GM18867 (cell line): ENCODE results near the gene POLR1A.

Source experiments
- ATAC-seq: cut with Tn5 transposase; IDR thresholded peaks from one replicate; pipeline ENCODE4 v1.9.1; 2021; ENCODE audit warnings: mild to moderate bottlenecking, moderate library complexity; ENCODE audit not compliant: unreplicated experiment

Gene POLR1A

DNA sequence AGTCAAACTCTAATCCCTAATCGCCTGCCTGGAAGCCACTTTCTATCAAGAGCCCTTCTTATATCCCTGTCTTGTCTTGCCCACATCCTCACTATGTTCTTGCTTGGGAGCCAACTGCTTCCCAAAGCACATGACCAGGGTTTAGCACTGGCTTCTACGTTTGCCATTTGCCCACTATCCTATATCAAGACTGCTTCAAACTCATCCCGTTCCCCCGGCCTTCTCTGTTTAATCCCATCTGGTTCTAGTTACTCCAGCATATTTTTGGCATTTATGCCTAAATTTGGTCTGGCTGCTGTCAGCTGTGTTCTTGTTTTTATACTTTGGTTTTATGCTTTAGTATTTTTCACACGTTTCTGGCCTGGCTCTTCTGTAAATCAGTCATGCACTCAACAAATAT is 40.2 kb downstream of the POLR1A start:
- ATAC-seq: no peak

GRCh38 chr2:86064006-86064405 is 41.7 kb downstream of the POLR1A start:
- ATAC-seq: no peak

- ATAC-seq: no peak
Measured at GRCh38 chr2:86062043-86062442, 43.6 kb downstream of the POLR1A start.

DNA sequence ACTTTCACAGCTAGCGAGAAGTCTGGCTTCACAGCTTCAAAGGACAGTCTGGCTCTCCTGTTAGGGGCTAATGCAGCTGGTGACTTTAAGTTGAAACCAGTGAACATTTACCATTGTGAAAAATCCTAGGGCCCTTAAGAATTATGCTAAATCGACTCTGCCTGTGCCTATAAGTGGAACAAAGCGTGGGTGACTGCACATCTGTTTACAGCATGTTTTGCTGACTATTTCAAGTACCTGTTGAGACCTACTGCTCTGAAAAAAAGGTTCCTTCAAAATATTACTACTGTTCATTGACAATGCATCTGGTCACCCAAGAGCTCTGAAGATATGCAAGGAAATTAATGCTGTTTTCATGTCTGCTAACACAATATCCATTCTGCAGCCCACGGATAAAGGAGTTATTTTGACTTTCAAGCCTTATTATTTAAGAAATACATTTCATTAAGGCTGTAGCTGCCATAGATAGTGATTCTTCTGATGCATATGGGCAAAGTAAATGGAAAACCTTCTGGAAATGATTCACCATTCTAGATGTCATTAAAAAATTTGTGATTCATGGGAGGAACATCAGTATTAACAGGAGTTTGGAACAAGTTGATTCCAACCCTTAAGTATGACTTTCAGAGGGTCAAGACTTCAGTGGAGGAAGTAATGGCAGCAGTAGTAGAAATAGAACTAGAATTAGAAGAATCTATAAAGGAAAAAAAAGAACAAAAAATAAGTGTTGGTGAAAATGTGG is 48.9 kb downstream of the POLR1A start:
- ATAC-seq: no peak

- no peak for ATAC-seq
Measured at GRCh38 chr2:86055314-86055713, 50.4 kb downstream of the POLR1A start.

- ATAC-seq: no peak
Measured at GRCh38 chr2:86054535-86055082, 51.1 kb downstream of the POLR1A start.

- ATAC-seq: no peak
Measured at GRCh38 chr2:86053166-86053565, 52.5 kb downstream of the POLR1A start.

GRCh38 chr2:86052676-86053075 is 53.0 kb downstream of the POLR1A start:
- ATAC-seq: no peak

GRCh38 chr2:86052265-86052664 is 53.4 kb downstream of the POLR1A start:
- ATAC-seq: no peak

DNA sequence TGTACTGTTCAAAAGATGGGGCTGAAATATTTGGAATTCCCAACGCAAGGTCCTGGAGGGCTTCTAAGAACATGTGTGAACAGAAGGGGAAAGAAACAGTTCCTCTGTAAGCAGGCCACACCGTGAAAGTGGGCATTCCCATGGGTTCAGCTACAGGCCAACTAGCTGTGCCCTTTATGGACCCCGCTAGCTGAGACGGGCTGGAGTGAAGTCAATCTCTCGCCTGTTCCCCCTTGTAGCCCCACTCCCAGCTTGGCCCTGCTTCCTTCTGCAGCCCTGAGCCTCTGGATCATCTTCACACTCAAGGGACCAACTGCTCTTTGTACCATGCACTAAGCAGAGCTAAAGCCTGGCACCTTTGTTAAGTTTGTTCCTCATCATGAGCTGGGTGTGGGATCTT is 55.4 kb downstream of the POLR1A start:
- ATAC-seq: no peak

DNA sequence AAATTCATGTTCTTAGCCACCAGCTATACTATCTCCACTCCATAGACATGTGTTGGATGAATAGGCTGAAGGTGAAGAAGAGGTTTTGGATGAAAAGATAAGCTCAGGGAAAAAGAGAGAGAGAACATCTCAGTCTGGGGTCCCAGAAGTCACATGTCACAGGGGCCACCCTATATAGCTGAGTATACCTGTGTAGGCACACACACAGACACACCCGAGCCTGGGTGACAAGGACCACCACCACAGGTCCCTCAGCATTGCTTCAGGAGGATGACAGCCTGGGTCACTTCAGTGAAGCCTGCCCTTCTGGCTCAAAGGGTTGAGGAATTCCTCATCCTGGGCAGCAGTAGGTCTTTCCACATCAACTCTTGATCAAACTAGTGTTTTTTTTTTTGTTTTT is 56.2 kb downstream of the POLR1A start:
- ATAC-seq: no peak

DNA sequence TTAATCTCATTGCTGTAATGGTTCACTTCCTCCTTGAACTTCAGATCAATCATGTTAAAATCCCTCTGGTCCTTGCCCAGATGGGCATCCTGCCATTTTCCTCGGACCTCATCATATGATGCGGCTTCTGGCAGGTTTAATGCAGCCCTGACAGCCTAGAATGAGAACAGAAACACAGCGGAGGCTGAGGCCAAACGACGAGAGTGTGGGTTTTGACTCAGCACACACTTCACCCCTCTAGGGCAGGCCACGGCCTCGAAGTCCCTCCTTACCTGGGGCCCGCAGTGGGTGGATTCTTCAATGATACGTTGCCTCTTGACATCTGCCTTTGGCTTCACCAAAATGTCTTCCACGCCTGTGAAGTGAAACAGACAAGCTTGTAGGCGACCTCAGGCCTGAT is 56.8 kb downstream of the POLR1A start:
- no peak for ATAC-seq

- no peak for ATAC-seq
Measured at GRCh38 chr2:86048383-86048701, 57.3 kb downstream of the POLR1A start.

- ATAC-seq: no peak
Measured at GRCh38 chr2:86047575-86048382, 57.9 kb downstream of the POLR1A start.

DNA sequence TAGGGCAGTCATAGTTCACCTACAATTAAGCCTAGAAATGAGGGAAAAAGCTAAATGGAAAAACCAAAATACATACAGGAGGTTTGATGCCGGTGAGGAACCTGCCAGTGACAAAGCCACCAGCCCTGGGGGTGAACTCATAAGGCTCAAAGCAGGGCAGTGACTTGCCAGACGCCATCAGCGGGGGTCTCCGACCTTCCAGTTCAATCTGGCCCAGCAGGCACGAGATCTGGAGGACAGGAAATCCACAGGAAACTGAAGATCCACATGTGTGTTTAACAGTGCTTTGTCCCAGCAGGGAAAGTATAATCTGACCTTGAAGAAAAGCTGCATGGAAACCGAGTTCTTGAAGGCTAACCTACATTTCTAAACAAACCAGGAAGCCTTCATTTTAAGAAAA is 60.1 kb downstream of the POLR1A start:
- no peak for ATAC-seq

DNA sequence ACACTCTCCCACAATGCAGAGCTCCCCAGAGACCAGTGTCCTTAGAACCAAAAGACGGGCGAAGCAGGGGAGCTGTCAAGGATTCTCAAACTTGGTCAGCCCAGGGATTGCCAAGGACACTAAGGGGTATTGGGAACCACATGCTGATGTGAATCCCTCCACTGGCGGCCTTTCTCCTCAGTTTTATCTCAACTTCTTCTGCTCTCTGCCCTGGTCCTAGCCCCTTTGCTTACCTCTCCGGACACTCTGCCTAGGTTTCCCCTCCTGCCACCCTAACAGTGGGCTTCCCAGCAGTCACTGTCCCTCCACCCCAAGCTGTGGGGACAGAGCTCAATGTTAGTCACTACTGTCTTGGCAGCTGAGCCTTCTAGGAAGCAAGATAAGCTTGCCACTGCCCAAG is 61.1 kb downstream of the POLR1A start:
- no peak for ATAC-seq

- ATAC-seq: no peak
Measured at GRCh38 chr2:86044045-86044444, 61.6 kb downstream of the POLR1A start.

DNA sequence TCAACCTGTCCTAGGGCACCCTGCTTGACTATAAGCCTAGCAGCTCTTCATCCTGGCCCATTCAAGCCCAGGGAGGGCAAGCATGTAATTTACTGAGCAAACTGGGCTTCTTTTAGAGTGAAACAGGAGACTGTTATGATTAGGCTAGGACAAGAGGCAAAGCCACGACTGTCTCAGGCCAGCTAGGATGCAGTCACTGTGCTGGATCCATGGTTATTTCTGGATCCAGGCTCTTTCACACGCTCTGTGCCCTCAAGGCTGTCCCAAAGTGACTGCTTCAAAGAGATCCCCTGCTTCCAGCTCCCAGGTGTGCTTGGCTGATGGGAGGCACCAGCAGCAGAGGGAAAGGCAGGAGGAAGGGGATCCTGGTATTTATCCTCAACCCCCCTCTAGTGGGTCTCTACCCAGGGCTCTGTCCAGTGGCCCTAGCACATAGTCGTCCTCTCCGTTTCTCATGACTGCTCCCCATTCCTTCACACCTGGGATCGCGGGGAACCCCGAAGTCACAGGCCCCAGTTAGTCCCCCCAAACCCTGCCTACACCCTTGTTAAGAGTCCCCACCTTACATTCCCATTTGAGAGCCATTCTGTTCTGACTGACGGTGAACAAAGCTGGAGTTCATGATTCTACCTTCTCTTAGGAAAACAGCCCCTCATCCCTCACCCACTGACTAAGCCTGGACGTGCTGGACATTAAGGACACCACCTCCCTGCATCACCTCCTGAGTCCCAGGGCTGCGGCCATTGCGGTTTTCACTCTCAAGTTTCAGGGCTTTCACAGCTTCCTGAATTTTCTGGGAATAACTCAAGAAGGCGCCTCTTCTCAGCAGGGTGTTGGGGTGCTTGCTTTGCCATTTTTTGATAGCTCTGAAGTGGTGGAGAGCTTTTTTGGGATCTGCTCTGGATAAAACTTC is 63.2 kb downstream of the POLR1A start:
- no peak for ATAC-seq

- ATAC-seq: no peak
Measured at GRCh38 chr2:86039963-86040655, 65.6 kb downstream of the POLR1A start.

DNA sequence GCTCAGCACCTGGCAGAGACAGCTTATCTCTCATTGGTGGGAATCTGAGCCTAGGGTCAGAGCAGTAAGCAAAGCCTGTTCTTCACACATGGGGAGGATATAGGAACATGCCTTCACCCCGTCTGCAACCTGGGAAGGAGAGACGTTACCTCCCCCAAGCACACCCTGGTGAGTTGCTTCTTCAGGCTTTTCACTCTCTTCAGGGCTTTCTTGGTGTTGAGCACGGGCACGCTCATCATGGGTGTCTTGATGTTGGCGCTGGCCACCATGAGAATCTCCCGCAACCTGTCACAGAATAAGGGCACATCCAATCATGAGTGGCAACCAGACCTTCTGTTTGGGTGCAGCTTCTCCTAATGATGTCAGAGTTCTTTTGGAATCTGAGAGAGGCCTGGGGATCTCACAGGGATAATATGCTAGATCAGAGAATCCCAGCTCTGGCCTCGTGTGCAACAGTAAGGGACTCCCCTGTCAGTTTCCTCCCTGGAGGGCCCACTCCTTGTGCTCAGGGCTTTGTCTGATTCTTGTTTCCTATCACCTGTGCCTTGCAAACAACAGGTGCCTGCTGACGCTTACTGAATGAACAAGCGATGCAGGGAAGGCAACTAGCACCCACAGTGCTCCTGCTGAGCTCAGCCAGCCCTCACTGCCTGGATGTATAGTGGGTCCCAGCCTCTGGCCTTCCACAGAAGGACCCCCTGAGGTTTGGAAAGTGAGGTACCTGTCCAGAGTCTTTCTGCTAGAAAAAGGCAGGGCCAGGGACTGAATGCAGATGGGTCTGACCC is 66.3 kb downstream of the POLR1A start:
- no peak for ATAC-seq
